ENCODE results near the gene GP9.

- TF ChIP-seq POLR2A (IDR thresholded peaks at IDR 0.05): no peak
- TF ChIP-seq, protein P1, sequence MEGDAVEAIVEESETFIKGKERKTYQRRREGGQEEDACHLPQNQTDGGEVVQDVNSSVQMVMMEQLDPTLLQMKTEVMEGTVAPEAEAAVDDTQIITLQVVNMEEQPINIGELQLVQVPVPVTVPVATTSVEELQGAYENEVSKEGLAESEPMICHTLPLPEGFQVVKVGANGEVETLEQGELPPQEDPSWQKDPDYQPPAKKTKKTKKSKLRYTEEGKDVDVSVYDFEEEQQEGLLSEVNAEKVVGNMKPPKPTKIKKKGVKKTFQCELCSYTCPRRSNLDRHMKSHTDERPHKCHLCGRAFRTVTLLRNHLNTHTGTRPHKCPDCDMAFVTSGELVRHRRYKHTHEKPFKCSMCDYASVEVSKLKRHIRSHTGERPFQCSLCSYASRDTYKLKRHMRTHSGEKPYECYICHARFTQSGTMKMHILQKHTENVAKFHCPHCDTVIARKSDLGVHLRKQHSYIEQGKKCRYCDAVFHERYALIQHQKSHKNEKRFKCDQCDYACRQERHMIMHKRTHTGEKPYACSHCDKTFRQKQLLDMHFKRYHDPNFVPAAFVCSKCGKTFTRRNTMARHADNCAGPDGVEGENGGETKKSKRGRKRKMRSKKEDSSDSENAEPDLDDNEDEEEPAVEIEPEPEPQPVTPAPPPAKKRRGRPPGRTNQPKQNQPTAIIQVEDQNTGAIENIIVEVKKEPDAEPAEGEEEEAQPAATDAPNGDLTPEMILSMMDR (IDR thresholded peaks at IDR 0.05): no peak
These were observed 34.7 kb upstream of the GP9 start for GRCh38 chr3:129025691-129026435.
